HEK293 (cell line): Measurements from ENCODE around the gene ADM5.
A peak's percentile ranks its signal among the peaks of the same experiment; 100 is the strongest.

Experiments
- GLIS2 ChIP-seq: fragments of 450-650 bp; formaldehyde crosslinking; IDR thresholded peaks from 2 replicates; pipeline ENCODE4 v1.5.1; 2016; ENCODE audit warnings: missing biosample characterization, missing genetic modification characterization
- KLF7 ChIP-seq: fragments of 450-650 bp; formaldehyde crosslinking; IDR thresholded peaks from 2 replicates; pipeline ENCODE4 v1.5.1; 2016; ENCODE audit warnings: missing biosample characterization, missing genetic modification characterization, borderline replicate concordance
- ZBTB17 ChIP-seq: fragments of 450-650 bp; formaldehyde crosslinking; IDR thresholded peaks from 2 replicates; pipeline ENCODE4 v1.5.1; 2016; ENCODE audit warnings: missing biosample characterization, missing genetic modification characterization
- ZBTB44 ChIP-seq: fragments of 450-650 bp; IDR thresholded peaks from 2 replicates; pipeline ENCODE4 v1.5.1; 2018; ENCODE audit warnings: missing biosample characterization, mild to moderate bottlenecking, missing genetic modification characterization
- ZBTB8A ChIP-seq: fragments of 450-650 bp; formaldehyde crosslinking; IDR thresholded peaks from 2 replicates; pipeline ENCODE4 v1.5.1; 2016; ENCODE audit warnings: missing biosample characterization, missing genetic modification characterization
- ZFHX2 ChIP-seq: fragments of 450-650 bp; formaldehyde crosslinking; conservative IDR thresholded peaks from 2 replicates; pipeline ENCODE4 v1.5.1; 2016; ENCODE audit warnings: missing biosample characterization, missing genetic modification characterization
- ZNF184 ChIP-seq: fragments of 450-650 bp; IDR thresholded peaks from 2 replicates; pipeline ENCODE4 v1.5.1; 2018; ENCODE audit warnings: missing biosample characterization, mild to moderate bottlenecking, missing genetic modification characterization
- ZNF2 ChIP-seq: fragments of 450-650 bp; formaldehyde crosslinking; IDR thresholded peaks from 2 replicates; pipeline ENCODE4 v1.5.1; 2016; ENCODE audit warnings: missing biosample characterization, missing genetic modification characterization
- ZNF274 ChIP-seq, 2 experiments: fragments of 200-500 bp in 1 of 2; fragments of 450-650 bp in 1 of 2; sonication (Bioruptor generic) in 1 of 2; formaldehyde crosslinking in 1 of 2; IDR thresholded peaks; 2 replicates each; pipeline versions ENCODE4 v1.5.1 to v1.6.1; 2014 to 2016; ENCODE audit warnings: borderline replicate concordance in 1 of 2, inconsistent platforms in 1 of 2, low read length in 1 of 2, missing biosample characterization in 1 of 2, missing genetic modification characterization in 1 of 2
- ZNF335 ChIP-seq: fragments of 450-650 bp; formaldehyde crosslinking; conservative IDR thresholded peaks from 2 replicates; pipeline ENCODE4 v1.5.1; 2016; ENCODE audit warnings: missing biosample characterization, missing genetic modification characterization
- ZNF341 ChIP-seq: fragments of 450-650 bp; formaldehyde crosslinking; IDR thresholded peaks from 2 replicates; pipeline ENCODE4; 2016; ENCODE audit warnings: low read depth, missing biosample characterization, missing genetic modification characterization
- ZNF362 ChIP-seq: fragments of 450-650 bp; formaldehyde crosslinking; IDR thresholded peaks from 2 replicates; pipeline ENCODE4 v1.5.1; 2016; ENCODE audit warnings: missing biosample characterization, missing genetic modification characterization
- ZNF366 ChIP-seq: fragments of 450-650 bp; formaldehyde crosslinking; conservative IDR thresholded peaks from 2 replicates; pipeline ENCODE4 v1.5.1; 2016; ENCODE audit warnings: missing biosample characterization, missing genetic modification characterization
- ZNF37A ChIP-seq: fragments of 450-650 bp; IDR thresholded peaks from 2 replicates; pipeline ENCODE4 v1.5.1; 2018; ENCODE audit warnings: missing biosample characterization, missing genetic modification characterization
- ZNF391 ChIP-seq: fragments of 450-650 bp; formaldehyde crosslinking; IDR thresholded peaks from 2 replicates; pipeline ENCODE4 v1.5.1; 2016; ENCODE audit warnings: low read depth, missing biosample characterization, missing genetic modification characterization, borderline replicate concordance
- ZNF433 ChIP-seq: fragments of 450-650 bp; formaldehyde crosslinking; IDR thresholded peaks from 2 replicates; pipeline ENCODE4 v1.5.1; 2016; ENCODE audit warnings: missing biosample characterization, missing genetic modification characterization, low read depth
- ZNF501 ChIP-seq: fragments of 450-650 bp; formaldehyde crosslinking; IDR thresholded peaks from 2 replicates; pipeline ENCODE4 v1.5.1; 2016; ENCODE audit warnings: missing biosample characterization, missing genetic modification characterization
- ZNF555 ChIP-seq: fragments of 450-650 bp; formaldehyde crosslinking; conservative IDR thresholded peaks from 2 replicates; pipeline ENCODE4 v1.5.1; 2017; ENCODE audit warnings: missing biosample characterization, mild to moderate bottlenecking, missing genetic modification characterization, inconsistent platforms
- ZNF558 ChIP-seq: fragments of 450-650 bp; formaldehyde crosslinking; IDR thresholded peaks from 2 replicates; pipeline ENCODE4 v1.5.1; 2016; ENCODE audit warnings: missing biosample characterization, missing genetic modification characterization
- ZNF561 ChIP-seq: fragments of 450-650 bp; IDR thresholded peaks from 2 replicates; pipeline ENCODE4 v1.5.1; 2018; ENCODE audit warnings: missing biosample characterization, missing genetic modification characterization, borderline replicate concordance
- ZNF585B ChIP-seq: fragments of 450-650 bp; formaldehyde crosslinking; IDR thresholded peaks from 2 replicates; pipeline ENCODE4 v1.5.1; 2016; ENCODE audit warnings: missing biosample characterization, missing genetic modification characterization
- ZNF76 ChIP-seq: fragments of 450-650 bp; formaldehyde crosslinking; IDR thresholded peaks from 2 replicates; pipeline ENCODE4; 2016; ENCODE audit warnings: low read depth, missing biosample characterization, missing genetic modification characterization, borderline replicate concordance
- ZNF777 ChIP-seq: fragments of 450-650 bp; formaldehyde crosslinking; IDR thresholded peaks from 2 replicates; pipeline ENCODE4 v1.5.1; 2017; ENCODE audit warnings: missing biosample characterization, missing genetic modification characterization, borderline replicate concordance
- ZSCAN5A ChIP-seq: fragments of 450-650 bp; formaldehyde crosslinking; IDR thresholded peaks from 2 replicates; pipeline ENCODE4 v1.5.1; 2016; ENCODE audit warnings: missing biosample characterization, missing genetic modification characterization
- ZXDB ChIP-seq: fragments of 450-650 bp; formaldehyde crosslinking; IDR thresholded peaks from 2 replicates; pipeline ENCODE4 v1.5.1; 2016; ENCODE audit warnings: missing biosample characterization, missing genetic modification characterization

ADM5 gene

GRCh38 chr19:49665351-49666119 lies 23.9 kb upstream of the ADM5 start, which contains the start of the genes BCL2L12 and IRF3 (continued):
- TF ChIP-seq ZBTB44 (tag by site-specific recombination) = peak; percentile 21; the same call in 1 of the 2 replicates
- TF ChIP-seq ZSCAN5A (tag by site-specific recombination) = no peak
- 0 out of 2 replicates have a peak, but pooled peaks have one; percentile 15 for TF ChIP-seq KLF7 (tag by site-specific recombination)
- no peak for TF ChIP-seq ZNF391
- TF ChIP-seq ZNF335 (tag by site-specific recombination) = peak; percentile 57; the same call in 1 of the 2 replicates
- TF ChIP-seq ZNF362 = no peak
- TF ChIP-seq ZNF274 (IDR thresholded peaks at IDR 0.05; ENCODE audit: low read length) = no peak
- TF ChIP-seq ZNF274 (tag by site-specific recombination; IDR thresholded peaks at IDR 0.05; ENCODE audit: borderline replicate concordance) = 0 out of 2 replicates have a peak, but pooled peaks have one; percentile 28
- peak; percentile 61; the same call in 1 of the 2 replicates for TF ChIP-seq ZNF366 (tag by site-specific recombination)
- TF ChIP-seq ZNF561 = peak; percentile 35; the same call in 1 of the 2 replicates
- peak; percentile 56 for TF ChIP-seq ZNF501 (tag by site-specific recombination)
- TF ChIP-seq ZBTB8A (tag by site-specific recombination) = peak; percentile 39; the same call in 1 of the 2 replicates
- TF ChIP-seq GLIS2 = peak; percentile 80
- no peak for TF ChIP-seq ZNF555 (tag by site-specific recombination)
- TF ChIP-seq ZNF76 = peak; percentile 84; the same call in 1 of the 2 replicates
- peak; percentile 94 for TF ChIP-seq ZNF341 (tag by site-specific recombination)
- 0 out of 2 replicates have a peak, but pooled peaks have one; percentile 33 for TF ChIP-seq ZNF2 (tag by site-specific recombination)
- TF ChIP-seq ZBTB17 (tag by site-specific recombination) = peak; percentile 80
- TF ChIP-seq ZNF184 = no peak
- no peak for TF ChIP-seq ZNF37A (tag by site-specific recombination)
- peak; percentile 38; the same call in 1 of the 2 replicates for TF ChIP-seq ZXDB
- peak; percentile 53 for TF ChIP-seq ZFHX2 (tag by site-specific recombination)
- no peak for TF ChIP-seq ZNF433
- TF ChIP-seq ZNF585B (tag by site-specific recombination) = no peak
- peak; percentile 69; the same call in 1 of the 2 replicates for TF ChIP-seq ZNF777 (tag by site-specific recombination)
- no peak for TF ChIP-seq ZNF558 (tag by site-specific recombination)
